Skeletal muscle tissue (tissue), 4 donors: Measurements from ENCODE around the gene SORBS1. TPM values are rescaled to one million over a fixed set of nuclear protein-coding genes. Genes with fewer than 3 reads are reported as not detected.
A peak's percentile ranks its signal among the peaks of the same experiment; 100 is the strongest.

Experiments
- H3K27ac ChIP-seq: one replicate; pipeline ENCODE4 v1.7.0; 2013; ENCODE audit warnings: mild to moderate bottlenecking, low read depth, low read length, inconsistent platforms
- H3K27me3 ChIP-seq, 3 donors: one replicate each; pipeline ENCODE4 v1.7.0; 2013; ENCODE audit warnings: low read length in 3 of 3; ENCODE audit not compliant: control insufficient read depth in 3 of 3, insufficient read depth in 3 of 3
- H3K36me3 ChIP-seq, 3 donors: one replicate each; pipeline ENCODE4 v1.7.0; 2013; ENCODE audit warnings: low read length in 3 of 3; ENCODE audit not compliant: control insufficient read depth in 3 of 3, insufficient read depth in 3 of 3
- H3K4me1 ChIP-seq, 3 donors: one replicate each; pipeline ENCODE4 v1.7.0; 2013; ENCODE audit warnings: low read length in 3 of 3, mild to moderate bottlenecking in 3 of 3; ENCODE audit not compliant: control insufficient read depth in 3 of 3, insufficient read depth in 3 of 3
- H3K4me3 ChIP-seq, 3 donors: one replicate each; pipeline ENCODE4 v1.7.0; 2013; ENCODE audit warnings: low read length in 3 of 3
- H3K9ac ChIP-seq, 3 donors: one replicate each; pipeline ENCODE4 v1.7.0; 2013; ENCODE audit warnings: low read length in 3 of 3, mild to moderate bottlenecking in 3 of 3, moderate library complexity in 2 of 3, low read depth in 1 of 3
- H3K9me3 ChIP-seq, 3 donors: one replicate each; pipeline ENCODE4 v1.7.0; 2013; ENCODE audit warnings: low read length in 3 of 3; ENCODE audit not compliant: control insufficient read depth in 3 of 3
- total RNA-seq: library from RNA; depleted of rRNA; stranded (reverse); fragments of >200 nt; gene quantifications from one replicate; pipeline ENCODE4 v1.2.3, GENCODE V29; 2014
- donor health status: Osteomylitis.

The SORBS1 gene
- total RNA-seq, 1 donor from 2014 or later = 66.8 TPM

GRCh38 chr10:95445223-95445836 lies 115.8 kb downstream of the SORBS1 start:
- H3K4me3 ChIP-seq = peak overlapping the region; percentile 32 to 46 (median 45)
- peaks cover 26 to 68% (median 36%) of the 10 kb centered on the region in 3 donors for H3K4me1 ChIP-seq
- H3K9ac ChIP-seq = no peak overlapping the region
- H3K27ac ChIP-seq = peak overlapping the region; percentile 76
- H3K27me3 ChIP-seq = no peaks in the 10 kb centered on the region
- H3K9me3 ChIP-seq = no peaks in the 10 kb centered on the region
- peaks cover 0 to under 1% (median 0%) of the 10 kb centered on the region in 3 donors for H3K36me3 ChIP-seq

DNA sequence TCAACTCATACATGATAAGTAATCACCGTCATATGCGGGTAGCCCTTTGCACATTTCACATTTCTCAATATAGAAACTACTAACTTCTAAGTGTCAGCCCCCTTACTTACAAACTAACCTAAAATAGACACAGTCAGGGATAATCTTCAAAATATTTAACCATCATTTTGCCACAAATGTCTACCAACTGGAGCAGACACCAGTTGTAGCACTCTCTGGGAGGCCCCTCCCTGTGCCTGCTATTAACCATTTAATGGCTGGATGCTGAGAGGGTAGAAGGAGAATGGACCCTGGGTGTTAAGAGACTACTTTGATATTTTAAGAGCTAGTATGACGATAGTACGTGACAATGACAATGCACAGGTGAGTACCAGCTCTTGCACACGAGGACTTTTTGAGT lies 116.4 kb downstream of the SORBS1 start:
- Histone ChIP-seq H3K9me3 (no peaks in the 10 kb centered on the region), H3K27me3 (no peaks in the 10 kb centered on the region), H3K36me3 (peaks cover 0 to 2% (median 0%) of the 10 kb centered on the region in 3 donors), H3K4me1 (peaks cover 26 to 69% (median 36%) of the 10 kb centered on the region in 3 donors), H3K9ac (no peak overlapping the region), H3K4me3 (peak overlapping the region in 1 of 3 donors; percentile 46), H3K27ac (peak overlapping the region; percentile 76)

DNA sequence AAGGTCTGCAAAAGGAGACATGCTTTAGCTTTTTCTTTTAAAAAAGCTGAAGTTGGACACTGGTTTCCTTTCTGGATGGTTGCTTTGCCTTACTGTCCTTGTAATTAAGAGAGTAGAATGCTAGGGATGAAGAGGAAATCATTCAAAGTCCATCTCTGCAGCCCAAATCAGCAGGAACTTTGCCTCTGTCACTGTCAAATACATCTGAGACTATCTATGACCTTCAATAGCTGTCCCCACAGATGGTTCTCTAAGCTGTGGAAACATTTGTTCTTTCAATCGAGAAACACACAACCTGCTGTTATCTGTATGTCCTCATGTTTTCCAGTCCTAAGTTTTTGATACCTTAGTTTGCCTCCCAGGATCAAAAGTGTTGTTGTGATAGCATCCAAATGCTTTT lies 117.5 kb downstream of the SORBS1 start:
- Histone ChIP-seq H3K4me1 (peaks cover 24 to 68% (median 37%) of the 10 kb centered on the region in 3 donors), H3K36me3 (peaks cover 0 to 7% (median 0%) of the 10 kb centered on the region in 3 donors), H3K4me3 (no peak overlapping the region), H3K9me3 (no peaks in the 10 kb centered on the region), H3K9ac (no peak overlapping the region), H3K27me3 (no peaks in the 10 kb centered on the region), H3K27ac (no peak overlapping the region)

- H3K4me1 ChIP-seq = peaks cover 22 to 68% (median 40%) of the 10 kb centered on the region in 3 donors
- H3K27ac ChIP-seq = no peak overlapping the region
These were observed 118.8 kb downstream of the SORBS1 start for GRCh38 chr10:95442341-95442740.

DNA sequence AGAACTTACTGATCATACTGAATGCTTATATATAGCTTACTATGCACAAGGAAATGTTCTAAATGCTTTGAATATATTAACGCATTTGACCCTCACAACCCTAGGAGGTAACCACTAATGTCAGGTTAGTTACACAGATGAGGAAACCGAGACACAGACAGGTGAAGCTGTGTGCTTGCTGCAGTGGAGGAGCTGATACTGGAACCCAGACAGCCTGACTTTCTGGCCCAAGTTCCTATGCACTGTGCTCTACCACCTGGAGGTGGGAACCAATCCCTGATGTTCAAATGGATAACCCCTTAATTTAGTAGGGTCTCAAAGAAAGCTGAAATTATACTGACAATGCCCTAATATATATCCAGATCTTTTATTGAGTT lies 119.6 kb downstream of the SORBS1 start:
- Histone ChIP-seq H3K4me1 (peaks cover 22 to 64% (median 39%) of the 10 kb centered on the region in 3 donors), H3K4me3 (no peak overlapping the region), H3K9me3 (no peaks in the 10 kb centered on the region), H3K9ac (no peak overlapping the region), H3K36me3 (peaks cover 6 to 12% (median 7%) of the 10 kb centered on the region in 3 donors), H3K27me3 (no peaks in the 10 kb centered on the region), H3K27ac (no peak overlapping the region)

More at GRCh38 chr10:95442341-95442740, 118.8 kb downstream of the SORBS1 start:
- Histone ChIP-seq H3K36me3 (peaks cover 2 to 9% (median 3%) of the 10 kb centered on the region in 3 donors), H3K4me3 (no peak overlapping the region), H3K27me3 (no peaks in the 10 kb centered on the region), H3K9me3 (no peaks in the 10 kb centered on the region), H3K9ac (no peak overlapping the region)

GRCh38 chr10:95440756-95441546 lies 120.2 kb downstream of the SORBS1 start:
- Histone ChIP-seq H3K4me3 (no peak overlapping the region), H3K9me3 (no peaks in the 10 kb centered on the region), H3K4me1 (peaks cover 22 to 61% (median 37%) of the 10 kb centered on the region in 3 donors), H3K27ac (no peak overlapping the region), H3K36me3 (peaks cover 6 to 17% (median 8%) of the 10 kb centered on the region in 3 donors), H3K27me3 (no peaks in the 10 kb centered on the region), H3K9ac (no peak overlapping the region)

GRCh38 chr10:95440038-95440725 lies 121.0 kb downstream of the SORBS1 start:
- H3K27ac ChIP-seq = no peak overlapping the region

GRCh38 chr10:95438781-95439180 lies 122.4 kb downstream of the SORBS1 start:
- no peaks in the 10 kb centered on the region for H3K9me3 ChIP-seq
- no peak overlapping the region for H3K27ac ChIP-seq
- H3K4me3 ChIP-seq = no peak overlapping the region
- H3K9ac ChIP-seq = peak overlapping the region in 1 of 3 donors; percentile 33
- no peaks in the 10 kb centered on the region for H3K27me3 ChIP-seq
- peaks cover 8 to 23% (median 19%) of the 10 kb centered on the region in 3 donors for H3K36me3 ChIP-seq
- H3K4me1 ChIP-seq = peaks cover 17 to 68% (median 38%) of the 10 kb centered on the region in 3 donors

More at GRCh38 chr10:95440038-95440725, 121.0 kb downstream of the SORBS1 start:
- no peaks in the 10 kb centered on the region for H3K27me3 ChIP-seq
- peaks cover 6 to 22% (median 16%) of the 10 kb centered on the region in 3 donors for H3K36me3 ChIP-seq
- H3K4me1 ChIP-seq = peaks cover 21 to 61% (median 37%) of the 10 kb centered on the region in 3 donors
- H3K9me3 ChIP-seq = no peaks in the 10 kb centered on the region
- H3K4me3 ChIP-seq = no peak overlapping the region
- H3K9ac ChIP-seq = no peak overlapping the region

GRCh38 chr10:95437669-95438068 lies 123.5 kb downstream of the SORBS1 start:
- Histone ChIP-seq H3K4me1 (peaks cover 22 to 68% (median 40%) of the 10 kb centered on the region in 3 donors), H3K27ac (no peak overlapping the region), H3K9me3 (no peaks in the 10 kb centered on the region), H3K9ac (no peak overlapping the region), H3K4me3 (no peak overlapping the region), H3K36me3 (peaks cover 12 to 23% (median 19%) of the 10 kb centered on the region in 3 donors), H3K27me3 (no peaks in the 10 kb centered on the region)
